Measurements from ENCODE around the gene PLLP.

PLLP gene

GRCh38 chr16:57258226-57258909 lies 26.1 kb downstream of the PLLP start:
- DNase-seq, result no peak

- DNase-seq, result no peak
These were observed 26.9 kb downstream of the PLLP start for GRCh38 chr16:57257455-57258070.

GRCh38 chr16:57256601-57257395 lies 27.7 kb downstream of the PLLP start:
- no peak for DNase-seq

- DNase-seq, result no peak
These were observed 28.6 kb downstream of the PLLP start for GRCh38 chr16:57255686-57256415.

- no peak for DNase-seq
These were observed 31.0 kb downstream of the PLLP start for GRCh38 chr16:57253466-57253865.

GRCh38 chr16:57252148-57252721 lies 32.2 kb downstream of the PLLP start:
- no peak for DNase-seq

GRCh38 chr16:57251352-57251751 lies 33.1 kb downstream of the PLLP start:
- DNase-seq, result no peak

- peak in 5 of 56 donors; percentile 43 to 65 (median 61) for DNase-seq
These were observed 38.9 kb downstream of the PLLP start for GRCh38 chr16:57245472-57246113.

- DNase-seq, result peak; percentile 69 to 99 (median 97)
These were observed 39.6 kb downstream of the PLLP start, which contains the start of gene ARL2BP for GRCh38 chr16:57244767-57245471. Gene ARL2BP (plus strand): TSS chr16:57245259. CDS start chr16:57245368, 109 bp downstream.

- no peak for DNase-seq
These were observed 40.1 kb downstream of the PLLP start for GRCh38 chr16:57244463-57244766.

- no peak for DNase-seq
These were observed 41.8 kb downstream of the PLLP start for GRCh38 chr16:57242650-57243049.

- DNase-seq, result no peak
These were observed 43.6 kb downstream of the PLLP start for GRCh38 chr16:57240851-57241250.

GRCh38 chr16:57239107-57239506 lies 45.4 kb downstream of the PLLP start:
- DNase-seq, result no peak

GRCh38 chr16:57238682-57239081 lies 45.8 kb downstream of the PLLP start:
- DNase-seq, result no peak

- no peak for DNase-seq
These were observed 48.5 kb downstream of the PLLP start for GRCh38 chr16:57236022-57236350.

GRCh38 chr16:57235128-57236021 lies 49.1 kb downstream of the PLLP start:
- no peak for DNase-seq

GRCh38 chr16:57234707-57235092 lies 49.8 kb downstream of the PLLP start:
- no peak for DNase-seq

- no peak for DNase-seq
These were observed 50.3 kb downstream of the PLLP start for GRCh38 chr16:57233944-57234706.

Data from nucleus accumbens (tissue), 56 donors.